ENCODE data around the gene CDK5R1.
A peak's percentile ranks its signal among the peaks of the same experiment; 100 is the strongest.

The CDK5R1 gene

DNA sequence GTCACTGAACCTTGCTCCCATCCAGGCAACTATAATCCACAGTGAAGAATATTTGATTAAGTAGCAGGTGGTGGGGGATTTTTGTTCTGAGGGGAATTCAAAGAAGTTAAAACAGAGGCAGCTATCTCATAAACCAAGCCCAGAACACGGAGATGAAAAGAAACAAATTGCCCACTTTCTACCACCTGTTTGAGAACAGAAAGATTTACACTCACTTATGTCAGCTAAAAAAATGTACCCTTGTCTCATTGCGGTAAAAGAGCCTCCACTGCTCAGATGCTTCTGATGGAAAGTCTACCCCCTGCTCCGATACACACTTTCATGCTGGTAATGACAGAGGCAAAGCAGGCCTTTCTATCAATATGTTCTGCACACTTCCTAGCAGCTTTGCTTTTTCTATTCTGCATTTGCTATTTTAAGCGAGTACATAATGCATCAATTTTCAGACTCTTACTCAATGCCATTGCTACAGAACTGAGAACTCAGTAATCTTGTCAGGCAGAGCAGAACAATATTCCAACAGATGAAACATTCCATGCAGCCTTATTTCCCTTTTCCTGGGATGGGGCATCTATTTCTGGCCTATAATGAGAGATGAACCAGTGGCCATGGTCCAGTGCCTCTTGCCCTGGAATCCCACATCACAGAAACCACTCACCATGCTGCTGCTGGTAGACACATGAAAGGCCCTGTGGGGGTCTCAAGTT lies 29.0 kb downstream of the CDK5R1 start:
- H4K20me1 ChIP-seq (ENCODE audit: insufficient read depth): no peaks in the 10 kb centered on the region
- H3K27me3 ChIP-seq (ENCODE audit: insufficient read depth, low read depth): no peaks in the 10 kb centered on the region
- H2AFZ ChIP-seq (ENCODE audit: low read depth): no peak overlapping the region
- peak overlapping the region; percentile 35 for H3K27ac ChIP-seq
- H3K4me2 ChIP-seq: peak overlapping the region; percentile 3; the same call in 1 of the 2 replicates
- no peak overlapping the region for H3K9ac ChIP-seq
- H3K79me2 ChIP-seq (ENCODE audit: insufficient read depth, low read depth): no peaks in the 10 kb centered on the region
- no peak overlapping the region for H3K4me3 ChIP-seq (IDR thresholded peaks at IDR 0.05; ENCODE audit: insufficient read depth, low read depth, low read length)
- TF ChIP-seq CTCF (conservative IDR thresholded peaks at IDR 0.05; ENCODE audit: low read depth, low read length): no peak
- no peaks in the 10 kb centered on the region for H3K36me3 ChIP-seq (ENCODE audit: insufficient read depth)
- H3K4me1 ChIP-seq (ENCODE audit: low read depth, poor library complexity, severe bottlenecking): peaks cover 20% of the 10 kb centered on the region

- no peak overlapping the region for H2AFZ ChIP-seq (ENCODE audit: low read depth)
- no peaks in the 10 kb centered on the region for H3K27me3 ChIP-seq (ENCODE audit: insufficient read depth, low read depth)
- peak overlapping the region; percentile 3; the same call in 1 of the 2 replicates for H3K4me2 ChIP-seq
- H3K4me1 ChIP-seq (ENCODE audit: low read depth, poor library complexity, severe bottlenecking): peaks cover 20% of the 10 kb centered on the region
- no peaks in the 10 kb centered on the region for H3K36me3 ChIP-seq (ENCODE audit: insufficient read depth)
- no peak overlapping the region for H3K4me3 ChIP-seq (IDR thresholded peaks at IDR 0.05; ENCODE audit: insufficient read depth, low read depth, low read length)
- H3K79me2 ChIP-seq (ENCODE audit: insufficient read depth, low read depth): no peaks in the 10 kb centered on the region
- TF ChIP-seq CTCF (conservative IDR thresholded peaks at IDR 0.05; ENCODE audit: low read depth, low read length): no peak
- peak overlapping the region; percentile 14; the same call in 1 of the 2 replicates for H3K27ac ChIP-seq
- no peaks in the 10 kb centered on the region for H4K20me1 ChIP-seq (ENCODE audit: insufficient read depth)
- no peak overlapping the region for H3K9ac ChIP-seq
Observed at GRCh38 chr17:32516450-32516849, 29.7 kb downstream of the CDK5R1 start.

GRCh38 chr17:32516940-32517701 lies 30.3 kb downstream of the CDK5R1 start:
- no peaks in the 10 kb centered on the region for H3K27me3 ChIP-seq (ENCODE audit: insufficient read depth, low read depth)
- H3K9ac ChIP-seq: no peak overlapping the region
- H4K20me1 ChIP-seq (ENCODE audit: insufficient read depth): no peaks in the 10 kb centered on the region
- no peaks in the 10 kb centered on the region for H3K79me2 ChIP-seq (ENCODE audit: insufficient read depth, low read depth)
- H3K4me1 ChIP-seq (ENCODE audit: low read depth, poor library complexity, severe bottlenecking): peaks cover 20% of the 10 kb centered on the region
- H2AFZ ChIP-seq (ENCODE audit: low read depth): no peak overlapping the region
- no peak overlapping the region for H3K27ac ChIP-seq
- no peak overlapping the region for H3K4me2 ChIP-seq
- TF ChIP-seq CTCF (conservative IDR thresholded peaks at IDR 0.05; ENCODE audit: low read depth, low read length): no peak
- no peaks in the 10 kb centered on the region for H3K36me3 ChIP-seq (ENCODE audit: insufficient read depth)
- H3K4me3 ChIP-seq (IDR thresholded peaks at IDR 0.05; ENCODE audit: insufficient read depth, low read depth, low read length): no peak overlapping the region

- no peaks in the 10 kb centered on the region for H3K79me2 ChIP-seq (ENCODE audit: insufficient read depth, low read depth)
- TF ChIP-seq CTCF (conservative IDR thresholded peaks at IDR 0.05; ENCODE audit: low read depth, low read length): no peak
- no peak overlapping the region for H3K27ac ChIP-seq
- H3K36me3 ChIP-seq (ENCODE audit: insufficient read depth): no peaks in the 10 kb centered on the region
- H2AFZ ChIP-seq (ENCODE audit: low read depth): no peak overlapping the region
- H3K4me2 ChIP-seq: no peak overlapping the region
- H3K4me3 ChIP-seq (IDR thresholded peaks at IDR 0.05; ENCODE audit: insufficient read depth, low read depth, low read length): no peak overlapping the region
- peaks cover 22% of the 10 kb centered on the region for H3K4me1 ChIP-seq (ENCODE audit: low read depth, poor library complexity, severe bottlenecking)
- no peaks in the 10 kb centered on the region for H3K27me3 ChIP-seq (ENCODE audit: insufficient read depth, low read depth)
- H4K20me1 ChIP-seq (ENCODE audit: insufficient read depth): no peaks in the 10 kb centered on the region
- H3K9ac ChIP-seq: no peak overlapping the region
Observed at GRCh38 chr17:32517982-32518381, 31.2 kb downstream of the CDK5R1 start.
